H9 (cell line): ENCODE measurements around the gene GPATCH3. TPM values are rescaled to one million over a fixed set of nuclear protein-coding genes. Genes with fewer than 3 reads are reported as not detected.
A peak's percentile ranks its signal among the peaks of the same experiment; 100 is the strongest.

Experiments used
- DNase-seq: peaks from one replicate; pipeline ENCODE4 v3.0.0-alpha.2; 2017
- H2AFZ ChIP-seq: one replicate; pipeline ENCODE4 v1.6.1; 2013; ENCODE audit warnings: mild to moderate bottlenecking, low read length, control low read depth, moderate library complexity
- H2AK5ac ChIP-seq: 2 replicates; pipeline ENCODE4 v1.6.1; 2013; ENCODE audit warnings: low read length, control low read depth, mixed read lengths; ENCODE audit not compliant: insufficient read length
- H2BK120ac ChIP-seq: one replicate; pipeline ENCODE4 v1.6.1; 2013; ENCODE audit warnings: low read depth, mild to moderate bottlenecking, low read length, control low read depth, inconsistent platforms; ENCODE audit not compliant: poor library complexity, severe bottlenecking
- H2BK12ac ChIP-seq: 2 replicates; pipeline ENCODE4 v1.6.1; 2013; ENCODE audit warnings: low read length, control low read depth, mixed read lengths, low read depth; ENCODE audit not compliant: insufficient read length
- H2BK15ac ChIP-seq: 2 replicates; pipeline ENCODE4 v1.6.1; 2013; ENCODE audit warnings: low read depth, low read length, control low read depth
- H2BK20ac ChIP-seq: one replicate; pipeline ENCODE4 v1.6.1; 2013; ENCODE audit warnings: low read depth, mild to moderate bottlenecking, low read length, control low read depth, inconsistent platforms; ENCODE audit not compliant: poor library complexity, severe bottlenecking
- H2BK5ac ChIP-seq: 2 replicates; pipeline ENCODE4 v1.6.1; 2013; ENCODE audit warnings: low read length, control low read depth, mixed read lengths; ENCODE audit not compliant: insufficient read length
- H3K14ac ChIP-seq: 2 replicates; pipeline ENCODE4 v1.6.1; 2013; ENCODE audit warnings: low read length, control low read depth; ENCODE audit not compliant: insufficient read depth
- H3K18ac ChIP-seq: 2 replicates; pipeline ENCODE4 v1.6.1; 2013; ENCODE audit warnings: low read depth, mild to moderate bottlenecking, mixed read lengths, low read length, control low read depth; ENCODE audit not compliant: insufficient read length
- H3K23ac ChIP-seq: 2 replicates; pipeline ENCODE4 v1.6.1; 2013; ENCODE audit warnings: low read length, control low read depth, mixed read lengths, low read depth; ENCODE audit not compliant: insufficient read length
- H3K23me2 ChIP-seq: 2 replicates; pipeline ENCODE4 v1.6.1; 2013; ENCODE audit warnings: low read depth, mild to moderate bottlenecking, mixed read lengths, low read length, control low read depth; ENCODE audit not compliant: insufficient read length, poor library complexity, severe bottlenecking
- H3K27ac ChIP-seq: 2 replicates; pipeline ENCODE4 v1.5.1; 2013; ENCODE audit warnings: low read length, control low read depth, mixed read lengths, low read depth; ENCODE audit not compliant: insufficient read length
- H3K27me3 ChIP-seq: 2 replicates; pipeline ENCODE4 v1.6.1; 2013; ENCODE audit warnings: low read length, control low read depth, inconsistent platforms; ENCODE audit not compliant: insufficient read depth
- H3K4ac ChIP-seq: 2 replicates; pipeline ENCODE4 v1.6.1; 2013; ENCODE audit warnings: low read depth, mild to moderate bottlenecking, control low read depth, inconsistent platforms, low read length, moderate library complexity
- H3K4me1 ChIP-seq: 2 replicates; pipeline ENCODE4 v1.6.1; 2013; ENCODE audit warnings: low read length, control low read depth, inconsistent platforms; ENCODE audit not compliant: insufficient read depth
- H3K4me2 ChIP-seq: 2 replicates; pipeline ENCODE4 v1.6.1; 2013; ENCODE audit warnings: low read length, control low read depth, mixed read lengths; ENCODE audit not compliant: insufficient read length, insufficient read depth
- H3K56ac ChIP-seq: 2 replicates; pipeline ENCODE4 v1.6.1; 2013; ENCODE audit warnings: low read depth, mild to moderate bottlenecking, mixed read lengths, low read length, control low read depth; ENCODE audit not compliant: insufficient read length
- H3K79me1 ChIP-seq: 2 replicates; pipeline ENCODE4 v1.6.1; 2013; ENCODE audit warnings: low read depth, mild to moderate bottlenecking, moderate library complexity, low read length, control low read depth, inconsistent platforms; ENCODE audit not compliant: insufficient read depth, poor library complexity, severe bottlenecking
- H3K79me2 ChIP-seq: 2 replicates; pipeline ENCODE4 v1.6.1; 2013; ENCODE audit warnings: low read length, control low read depth, inconsistent platforms; ENCODE audit not compliant: insufficient read depth
- H3K9ac ChIP-seq: 2 replicates; pipeline ENCODE4 v1.6.1; 2013; ENCODE audit warnings: low read length, control low read depth, mixed read lengths; ENCODE audit not compliant: insufficient read length; ENCODE audit errors: extremely low read depth
- H3K9me3 ChIP-seq: one replicate; pipeline ENCODE4 v1.6.1; 2013; ENCODE audit warnings: low read depth, low read length, inconsistent platforms; ENCODE audit not compliant: control insufficient read depth
- H3T11ph ChIP-seq: one replicate; pipeline ENCODE4 v1.6.1; 2013; ENCODE audit warnings: mild to moderate bottlenecking, low read length, control low read depth, inconsistent platforms
- H4K20me1 ChIP-seq: one replicate; pipeline ENCODE4 v1.6.1; 2013; ENCODE audit not compliant: control insufficient read depth, insufficient read length, insufficient read depth
- H4K5ac ChIP-seq: 2 replicates; pipeline ENCODE4 v1.6.1; 2013; ENCODE audit warnings: low read depth, mild to moderate bottlenecking, mixed read lengths, low read length, control low read depth; ENCODE audit not compliant: insufficient read length
- H4K8ac ChIP-seq: replicated peaks from 2 replicates; pipeline ENCODE4 v1.6.1; 2013; ENCODE audit warnings: low read length, control low read depth, mixed read lengths, low read depth; ENCODE audit not compliant: insufficient read length
- H4K91ac ChIP-seq: 2 replicates; pipeline ENCODE4 v1.6.1; 2013; ENCODE audit warnings: low read depth, mild to moderate bottlenecking, moderate library complexity, mixed read lengths, low read length, control low read depth; ENCODE audit not compliant: insufficient read length
- H3K27ac Mint-ChIP-seq, 3 experiments: 2 replicates in 2 of 3; 3 replicates in 1 of 3; pipeline ENCODE4 v1.8.0; 2020 to 2021; ENCODE audit warnings: mixed read lengths in 3 of 3, mild to moderate bottlenecking in 1 of 3, moderate library complexity in 1 of 3
- H3K27me3 Mint-ChIP-seq: 2 replicates; pipeline ENCODE4 v1.8.0; 2021; ENCODE audit warnings: low read depth, mild to moderate bottlenecking, moderate library complexity, mixed read lengths
- H3K36me3 Mint-ChIP-seq, 3 experiments: 2 replicates in 2 of 3; 3 replicates in 1 of 3; pipeline ENCODE4 v1.8.0; 2020 to 2021; ENCODE audit warnings: low read depth in 3 of 3, mixed read lengths in 3 of 3; ENCODE audit not compliant: insufficient read depth in 1 of 3
- H3K4me1 Mint-ChIP-seq, 2 experiments: 2 replicates each; pipeline ENCODE4 v1.8.0; 2020; ENCODE audit warnings: mixed read lengths in 2 of 2
- H3K4me3 Mint-ChIP-seq, 2 experiments: 2 replicates in 1 of 2; 3 replicates in 1 of 2; pipeline ENCODE4 v1.8.0; 2020 to 2021; ENCODE audit warnings: mild to moderate bottlenecking in 2 of 2, mixed read lengths in 2 of 2, moderate library complexity in 1 of 2
- H3K9me3 Mint-ChIP-seq, 2 experiments: 2 replicates in 1 of 2; 3 replicates in 1 of 2; pipeline ENCODE4 v1.8.0; 2020; ENCODE audit warnings: mild to moderate bottlenecking in 2 of 2, mixed read lengths in 2 of 2, moderate library complexity in 1 of 2
- WGBS: extraction: QIAGEN DNeasy Blood & Tissue Kit; methylation state at CpG from one replicate; pipeline ENCODE4 v1.1.7; 2013; ENCODE audit warnings: missing lambda C conversion rate, low lambda C conversion rate, mixed read lengths; ENCODE audit not compliant: insufficient read length; ENCODE audit errors: extremely low coverage; 5-methylcytosine and 5-hydroxymethylcytosine counted together
- total RNA-seq: library from RNA; stranded (reverse); gene quantifications from 2 replicates; pipeline ENCODE4 v1.2.1, GENCODE V29; 2021
- TF ChIP-seq, protein P1 (sequence below): fragments of 200-600 bp; sonication (generic); conservative IDR thresholded peaks from 3 replicates; pipeline ENCODE4 v1.8.0; 2021; ENCODE audit warnings: antibody characterized with exemption, mild to moderate bottlenecking

The GPATCH3 gene
- total RNA-seq, 1 experiment from 2014 or later = 19.4 TPM

GRCh38 chr1:26945138-26945537, 44.9 kb upstream of the GPATCH3 start:
- Histone ChIP-seq H4K8ac (no peak overlapping the region), H3K56ac (no peak overlapping the region), H2BK120ac (no peak overlapping the region), H2BK20ac (no peak overlapping the region), H2BK12ac (no peak overlapping the region), H2AK5ac (no peak overlapping the region), H2AFZ (no peak overlapping the region), H3K27ac (no peak overlapping the region), H3K4me2 (no peak overlapping the region), H3K9ac (no peak overlapping the region), H4K5ac (no peak overlapping the region), H3K18ac (no peak overlapping the region), H3T11ph (no peak overlapping the region), H3K23ac (no peak overlapping the region), H4K91ac (no peak overlapping the region), H3K79me1 (no peaks in the 10 kb centered on the region), H3K14ac (no peak overlapping the region), H3K9me3 (no peaks in the 10 kb centered on the region), H3K23me2 (no peaks in the 10 kb centered on the region), H2BK15ac (no peak overlapping the region), H3K27me3 (no peaks in the 10 kb centered on the region), H3K4me1 (no peaks in the 10 kb centered on the region), H4K20me1 (no peaks in the 10 kb centered on the region), H3K4ac (no peak overlapping the region), H3K79me2 (no peaks in the 10 kb centered on the region), H2BK5ac (no peak overlapping the region)
- DNase-seq = no peak
- no CpG with 5 or more reads among the region's 2 CpGs for WGBS
- Mint-ChIP-seq H3K27me3 (no peaks in the 10 kb centered on the region), H3K36me3 (peaks cover 42 to 81% (median 64%) of the 10 kb centered on the region in 3 experiments; a peak in 6 of 7 replicates), H3K4me3 (no peak overlapping the region), H3K9me3 (no peaks in the 10 kb centered on the region), H3K4me1 (no peaks in the 10 kb centered on the region), H3K27ac (0 out of 7 replicates have a peak overlapping the region, but pooled peaks of 1 of the 3 experiments have one; percentile 12)
- TF ChIP-seq, protein P1, sequence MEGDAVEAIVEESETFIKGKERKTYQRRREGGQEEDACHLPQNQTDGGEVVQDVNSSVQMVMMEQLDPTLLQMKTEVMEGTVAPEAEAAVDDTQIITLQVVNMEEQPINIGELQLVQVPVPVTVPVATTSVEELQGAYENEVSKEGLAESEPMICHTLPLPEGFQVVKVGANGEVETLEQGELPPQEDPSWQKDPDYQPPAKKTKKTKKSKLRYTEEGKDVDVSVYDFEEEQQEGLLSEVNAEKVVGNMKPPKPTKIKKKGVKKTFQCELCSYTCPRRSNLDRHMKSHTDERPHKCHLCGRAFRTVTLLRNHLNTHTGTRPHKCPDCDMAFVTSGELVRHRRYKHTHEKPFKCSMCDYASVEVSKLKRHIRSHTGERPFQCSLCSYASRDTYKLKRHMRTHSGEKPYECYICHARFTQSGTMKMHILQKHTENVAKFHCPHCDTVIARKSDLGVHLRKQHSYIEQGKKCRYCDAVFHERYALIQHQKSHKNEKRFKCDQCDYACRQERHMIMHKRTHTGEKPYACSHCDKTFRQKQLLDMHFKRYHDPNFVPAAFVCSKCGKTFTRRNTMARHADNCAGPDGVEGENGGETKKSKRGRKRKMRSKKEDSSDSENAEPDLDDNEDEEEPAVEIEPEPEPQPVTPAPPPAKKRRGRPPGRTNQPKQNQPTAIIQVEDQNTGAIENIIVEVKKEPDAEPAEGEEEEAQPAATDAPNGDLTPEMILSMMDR = no peak
